Hepatocyte (in vitro differentiated cells): ENCODE measurements around the gene TCN2.

Source experiments
- EZH2 ChIP-seq: fragments of 200-600 bp; sonication (generic); IDR thresholded peaks from 2 replicates; pipeline ENCODE4 v1.6.1; 2016; ENCODE audit warnings: antibody characterized with exemption, mild to moderate bottlenecking, borderline replicate concordance
- EZH2phosphoT487 ChIP-seq: fragments of 200-600 bp; sonication (generic); IDR thresholded peaks from one replicate; pipeline ENCODE4 v1.6.1; 2018; ENCODE audit warnings: antibody characterized with exemption, mild to moderate bottlenecking, low read depth, moderate library complexity; ENCODE audit not compliant: unreplicated experiment, severe bottlenecking
- TF ChIP-seq, protein P1 (sequence below): fragments of 200-600 bp; sonication (generic); IDR thresholded peaks from 2 replicates; pipeline ENCODE4 v1.5.1; 2016; ENCODE audit warnings: antibody characterized with exemption, mild to moderate bottlenecking; ENCODE audit not compliant: poor library complexity

DNA sequence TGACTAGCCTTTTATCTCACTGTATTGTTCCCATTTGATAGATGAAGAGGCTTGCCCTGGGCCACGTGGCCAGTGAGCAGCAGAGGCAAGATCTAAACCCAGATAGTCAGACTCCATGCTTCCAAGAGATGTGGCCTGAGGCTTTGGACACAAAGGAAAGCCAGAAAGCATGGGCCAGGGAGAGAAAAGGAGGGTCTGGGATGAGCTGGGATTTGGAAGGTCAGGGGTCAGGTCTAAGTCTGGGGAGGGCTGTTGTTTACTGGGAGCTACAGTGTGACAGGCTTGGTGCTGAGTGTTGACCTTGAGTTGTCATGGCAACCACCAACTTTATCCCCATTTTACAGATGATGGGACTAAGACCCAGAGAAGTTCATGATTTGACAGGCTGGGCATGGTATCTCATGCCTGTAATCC, 30.7 kb downstream of the TCN2 start:
- TF ChIP-seq, protein P1, sequence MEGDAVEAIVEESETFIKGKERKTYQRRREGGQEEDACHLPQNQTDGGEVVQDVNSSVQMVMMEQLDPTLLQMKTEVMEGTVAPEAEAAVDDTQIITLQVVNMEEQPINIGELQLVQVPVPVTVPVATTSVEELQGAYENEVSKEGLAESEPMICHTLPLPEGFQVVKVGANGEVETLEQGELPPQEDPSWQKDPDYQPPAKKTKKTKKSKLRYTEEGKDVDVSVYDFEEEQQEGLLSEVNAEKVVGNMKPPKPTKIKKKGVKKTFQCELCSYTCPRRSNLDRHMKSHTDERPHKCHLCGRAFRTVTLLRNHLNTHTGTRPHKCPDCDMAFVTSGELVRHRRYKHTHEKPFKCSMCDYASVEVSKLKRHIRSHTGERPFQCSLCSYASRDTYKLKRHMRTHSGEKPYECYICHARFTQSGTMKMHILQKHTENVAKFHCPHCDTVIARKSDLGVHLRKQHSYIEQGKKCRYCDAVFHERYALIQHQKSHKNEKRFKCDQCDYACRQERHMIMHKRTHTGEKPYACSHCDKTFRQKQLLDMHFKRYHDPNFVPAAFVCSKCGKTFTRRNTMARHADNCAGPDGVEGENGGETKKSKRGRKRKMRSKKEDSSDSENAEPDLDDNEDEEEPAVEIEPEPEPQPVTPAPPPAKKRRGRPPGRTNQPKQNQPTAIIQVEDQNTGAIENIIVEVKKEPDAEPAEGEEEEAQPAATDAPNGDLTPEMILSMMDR = no peak
- TF ChIP-seq EZH2 (no peak), EZH2phosphoT487 (no peak)
